ENCODE measurements around the gene CELSR1.
"Not testable (repeated sequence)": the region's sequence is repeated elsewhere in the genome, so short reads cannot be mapped to it uniquely, and the experiment has no call there.

CELSR1 gene

DNA sequence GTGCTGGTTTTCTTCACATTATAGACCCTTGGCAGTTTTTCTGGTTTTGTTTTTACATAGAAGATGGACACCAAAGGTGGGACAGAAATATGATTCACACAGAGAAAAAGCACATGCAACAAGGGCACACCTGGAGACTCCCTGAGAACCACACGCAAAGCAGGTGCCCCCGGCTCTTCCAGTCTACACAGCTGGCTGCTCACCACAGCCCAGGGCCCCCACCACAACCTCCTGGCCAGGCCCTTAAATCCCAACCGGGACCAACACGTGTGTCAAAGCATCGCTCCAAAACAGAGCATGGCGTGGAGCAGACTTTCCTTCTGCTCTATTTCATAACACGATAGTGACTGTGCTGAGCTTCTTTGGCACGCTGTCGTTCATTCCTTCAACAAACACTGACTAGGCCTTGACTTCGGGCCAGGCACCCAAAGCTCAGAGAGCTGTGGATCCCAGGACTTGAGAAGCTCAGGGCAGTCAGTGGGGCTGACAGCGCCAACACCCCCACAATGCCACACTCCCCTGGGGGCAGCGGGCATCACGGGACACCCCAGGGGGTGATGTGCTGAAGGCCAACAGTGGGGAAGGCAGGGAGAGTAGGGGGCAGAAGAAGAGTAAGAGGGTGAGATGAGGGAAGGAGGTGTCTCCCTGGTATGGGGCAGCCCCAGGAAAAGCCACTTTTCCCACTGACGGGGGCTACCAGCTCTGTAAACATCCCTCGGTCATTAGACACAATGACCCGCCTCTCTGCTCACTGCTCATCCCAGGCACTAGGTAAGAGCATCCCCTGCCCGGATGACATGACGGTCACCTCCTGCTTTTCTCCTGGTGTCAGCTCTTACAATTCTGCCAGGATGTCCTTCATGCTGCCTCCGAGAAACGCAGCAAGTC lies 26.0 kb downstream of the CELSR1 start:
- no peak for DNase-seq

DNA sequence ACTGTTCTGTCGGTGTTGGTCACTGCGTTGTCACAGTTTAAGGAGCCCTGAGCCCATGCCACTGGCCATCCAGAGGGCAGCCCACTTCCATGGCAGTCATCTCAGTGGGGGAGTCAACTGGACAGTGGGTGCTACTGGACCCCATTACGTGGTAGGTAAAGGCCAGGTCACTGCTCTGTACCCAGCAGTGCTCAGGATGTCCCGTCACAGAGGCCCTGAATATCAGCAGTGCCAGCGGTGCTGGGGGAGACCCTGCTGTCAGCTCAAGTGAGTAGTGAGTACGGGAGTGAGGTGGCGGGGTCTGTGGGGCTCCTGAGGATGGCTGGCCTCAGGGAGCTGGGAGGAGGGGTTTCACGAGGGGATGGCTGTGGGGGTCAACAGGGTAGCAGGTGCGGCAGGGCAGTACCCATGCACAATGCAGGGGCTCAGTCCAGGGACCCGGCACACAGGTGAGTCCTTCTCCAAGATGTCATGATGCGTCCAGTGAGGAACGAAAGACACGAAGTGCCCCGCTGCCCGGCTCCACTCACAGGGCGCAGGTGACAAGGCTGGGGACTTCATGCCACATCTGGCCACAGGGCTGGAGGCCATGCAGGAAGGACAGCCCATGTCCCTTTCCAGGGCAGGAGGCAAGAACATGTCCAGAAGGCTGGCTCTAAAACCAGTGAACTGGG lies 27.9 kb downstream of the CELSR1 start:
- no peak for DNase-seq

DNA sequence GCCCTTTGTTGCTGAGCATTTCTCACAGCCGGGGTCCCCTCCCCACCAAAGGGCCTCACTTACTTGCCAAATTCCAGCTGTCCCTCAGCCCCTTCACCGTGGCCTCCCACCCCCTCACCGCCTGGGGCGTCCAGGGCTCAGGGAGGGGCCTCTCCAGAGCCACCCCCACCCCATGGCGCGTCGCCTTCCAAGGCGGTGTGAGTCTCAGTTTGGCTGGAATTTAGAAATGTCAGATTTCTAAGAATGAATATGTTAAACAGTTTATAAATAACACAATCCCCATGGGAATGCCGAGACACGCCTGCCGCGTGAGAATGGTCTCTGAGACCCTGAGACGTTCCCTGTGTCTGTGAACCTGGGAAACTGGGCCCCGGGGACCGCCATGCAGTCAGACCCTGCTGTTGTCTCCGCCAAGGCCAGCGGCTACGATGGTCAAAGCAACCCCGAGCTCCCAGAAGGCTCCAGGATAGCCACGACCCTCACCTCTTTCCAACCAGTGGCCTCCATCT lies 28.9 kb downstream of the CELSR1 start:
- no peak for DNase-seq

DNA sequence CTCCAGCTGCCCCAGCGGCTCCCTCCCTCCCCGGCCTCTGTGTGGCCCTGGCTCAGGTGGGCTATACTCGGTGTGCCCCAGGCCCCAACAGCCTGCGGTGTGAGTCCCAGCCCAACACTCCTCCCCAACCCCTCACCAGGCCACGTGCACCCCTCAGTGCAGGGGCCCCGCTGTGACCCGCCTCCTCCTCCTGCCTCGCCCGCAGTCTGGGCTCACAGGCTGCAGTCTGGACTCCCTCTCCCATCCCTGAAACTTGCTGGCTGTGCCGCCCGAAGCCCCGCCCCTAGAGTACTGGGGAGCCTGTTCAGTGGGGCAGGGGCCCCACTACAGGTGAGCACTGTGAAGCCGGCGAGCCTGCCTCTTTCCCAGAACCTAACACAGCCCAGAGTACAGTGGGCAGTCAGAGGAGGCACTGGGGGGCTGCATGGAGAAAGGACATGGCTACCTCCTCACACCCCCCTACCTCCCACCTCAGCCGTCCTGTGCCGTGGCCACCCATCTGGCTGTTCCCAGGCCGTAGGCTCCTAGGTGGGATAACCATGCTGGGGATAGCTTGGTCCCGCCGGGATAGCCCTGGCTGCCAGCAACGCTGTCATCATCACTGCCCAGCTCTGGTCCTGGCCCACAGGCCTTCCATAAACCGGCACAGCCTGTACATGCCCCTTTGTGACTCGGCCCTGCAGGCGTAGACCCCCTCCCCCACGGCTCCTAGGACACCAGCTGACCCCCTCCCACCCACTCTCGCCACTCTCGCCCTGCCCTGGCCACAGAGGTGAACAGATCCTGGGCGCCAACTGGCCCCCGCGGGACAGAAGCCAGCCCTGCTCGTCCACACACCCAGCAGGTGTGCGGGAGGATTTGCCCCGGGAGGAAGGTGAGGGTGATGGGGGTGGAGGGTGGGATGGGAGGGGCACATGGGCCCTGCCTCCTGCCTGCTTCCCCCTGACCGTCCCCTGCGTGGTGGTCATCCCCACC lies 29.7 kb downstream of the CELSR1 start:
- no peak for DNase-seq

DNA sequence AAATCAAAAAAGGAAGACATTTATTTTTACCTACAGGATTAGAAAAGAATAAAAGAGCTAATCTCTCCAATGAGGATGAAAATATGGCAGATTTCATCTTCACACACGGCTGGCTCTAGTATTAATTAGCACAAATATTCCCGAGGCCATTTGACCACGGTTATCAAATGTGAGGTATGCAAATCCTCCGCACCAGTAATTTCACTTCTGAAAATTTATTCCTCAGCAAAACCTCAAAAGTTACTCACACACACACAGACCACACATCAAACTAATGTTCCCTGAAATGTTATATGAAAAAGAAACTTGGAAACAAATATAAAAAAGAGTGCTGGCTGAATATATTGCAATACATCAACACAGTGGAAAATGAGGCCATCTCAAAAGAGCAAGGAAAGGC lies 32.8 kb downstream of the CELSR1 start:
- DNase-seq, result peak; percentile 20

DNA sequence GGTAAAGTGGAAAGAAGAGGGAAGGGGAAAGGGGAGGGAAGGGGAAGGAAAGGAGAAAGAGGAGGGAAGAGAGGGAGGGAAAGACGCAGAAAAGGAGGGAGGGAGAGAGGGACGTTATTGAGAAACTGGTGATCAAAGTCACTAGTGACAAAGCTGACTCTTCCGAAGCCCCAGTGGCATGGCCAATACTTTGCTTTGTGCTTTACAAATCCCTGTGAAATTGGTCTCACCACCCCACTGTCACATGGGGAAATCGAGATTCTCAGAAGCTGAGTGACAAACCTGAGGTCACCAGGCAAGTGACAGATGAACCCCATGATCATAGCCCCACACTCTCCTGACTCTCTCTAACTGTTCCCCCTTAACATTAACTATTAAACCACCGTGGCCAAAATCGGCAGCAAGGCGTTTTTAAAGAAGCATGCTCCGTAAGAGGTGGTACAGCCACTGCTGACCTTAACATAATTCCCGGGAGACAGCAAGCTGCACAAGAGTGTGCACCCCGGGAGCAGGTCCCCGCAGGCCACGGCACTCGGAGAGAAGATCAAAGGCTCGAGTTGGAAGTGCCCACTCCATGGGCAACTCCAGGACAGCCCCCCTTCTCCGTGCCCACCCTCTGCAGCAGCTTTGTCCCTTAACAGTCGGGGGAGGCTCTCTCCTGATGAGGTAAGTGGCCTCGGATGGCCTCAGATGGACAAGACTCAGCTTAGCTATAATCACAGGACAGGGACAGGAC lies 34.8 kb downstream of the CELSR1 start:
- DNase-seq, result peak; percentile 38

DNA sequence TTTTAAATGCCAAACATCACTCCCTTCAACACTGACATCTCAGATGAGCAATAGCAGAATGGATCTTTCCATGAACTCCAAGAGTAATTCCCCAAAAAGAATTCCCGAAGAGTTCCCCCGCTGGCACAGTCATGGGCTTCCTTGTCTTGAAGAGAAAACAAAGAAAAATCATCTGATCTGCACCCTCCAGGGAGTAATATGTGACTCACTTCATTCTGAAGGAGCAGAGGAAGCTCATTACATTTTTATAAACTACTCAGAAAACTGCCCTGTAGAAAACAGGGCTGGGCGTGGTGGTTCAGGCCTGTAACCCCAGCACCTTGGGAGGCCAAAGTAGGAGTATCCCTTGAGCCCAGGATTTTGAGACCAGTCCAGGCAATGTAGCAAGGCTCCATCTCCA lies 35.7 kb downstream of the CELSR1 start:
- DNase-seq, result peak; percentile 59

DNA sequence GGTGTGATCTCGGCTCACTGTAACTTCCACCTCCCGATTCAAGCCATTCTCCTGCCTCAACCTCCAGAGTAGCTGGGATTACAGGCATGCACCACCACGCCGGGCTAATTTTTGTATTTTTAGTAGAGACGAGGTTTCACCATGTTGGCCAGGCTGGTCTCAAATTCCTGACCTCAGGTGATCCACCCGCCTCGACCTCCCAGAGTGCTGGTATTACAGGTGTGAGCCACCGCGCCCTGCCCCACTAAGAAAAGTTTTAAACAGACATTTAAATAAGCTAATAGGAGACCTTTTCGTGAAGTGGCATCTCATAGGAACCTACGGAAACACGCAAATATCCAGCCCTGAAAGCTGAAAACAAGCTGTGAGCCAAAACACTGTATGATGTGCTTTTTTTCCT lies 36.2 kb downstream of the CELSR1 start:
- not testable (repeated sequence) for DNase-seq

DNA sequence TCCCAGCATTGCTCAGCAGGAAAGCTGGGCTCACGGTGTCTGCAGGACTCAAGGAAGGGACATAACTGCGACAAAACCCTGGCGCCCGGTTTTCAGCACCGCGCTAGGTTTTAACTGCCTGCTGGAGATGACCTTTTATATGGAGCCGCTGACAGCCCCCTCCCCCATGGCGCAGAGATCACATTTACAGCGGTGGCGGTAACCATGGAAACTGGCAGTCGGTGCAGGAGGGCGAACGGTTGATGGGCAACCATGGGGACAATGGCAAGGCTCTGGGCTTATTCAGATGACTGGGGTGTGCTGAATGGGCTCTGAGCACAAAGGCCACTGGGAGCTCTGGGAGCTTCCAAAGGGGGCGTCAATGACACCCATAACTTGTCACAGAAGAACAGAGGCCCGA lies 37.2 kb downstream of the CELSR1 start:
- DNase-seq, result no peak

DNA sequence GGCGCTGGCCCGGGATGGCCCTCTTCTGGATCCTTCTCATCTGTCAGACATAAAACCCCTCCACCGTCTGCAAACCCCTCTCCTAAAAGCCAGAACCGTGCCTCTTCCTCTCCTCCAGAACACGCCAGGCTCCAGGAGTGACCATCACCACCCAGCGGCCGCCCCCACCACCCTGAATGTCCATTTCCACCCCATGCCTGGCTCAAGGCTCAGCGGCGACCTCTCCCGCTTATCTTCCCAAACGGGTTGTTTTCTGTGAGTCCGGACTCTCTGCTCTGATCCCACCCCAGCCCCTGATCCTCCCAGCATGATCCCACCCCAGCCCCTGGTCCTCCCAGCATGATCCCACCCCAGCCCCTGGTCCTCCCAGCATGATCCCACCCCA lies 37.6 kb downstream of the CELSR1 start:
- no peak for DNase-seq

DNA sequence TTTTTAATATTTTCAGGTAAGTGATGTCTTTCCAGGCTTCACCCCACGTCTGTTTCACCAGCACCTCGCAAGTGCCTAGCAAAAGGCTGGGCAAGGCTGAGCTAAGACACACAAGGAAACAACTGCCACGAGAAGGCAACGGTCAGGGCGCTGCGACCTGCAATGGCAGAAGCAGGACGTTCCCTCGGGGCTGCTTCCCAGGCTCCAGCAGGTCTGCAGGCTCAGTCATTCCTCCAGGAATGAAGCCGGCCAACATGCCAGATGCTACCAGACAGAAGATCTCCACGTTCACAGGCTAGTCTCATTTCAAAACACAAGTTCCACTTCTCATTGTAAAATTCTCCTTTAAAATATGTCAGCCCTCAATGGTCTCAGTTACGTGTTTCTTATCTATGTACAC lies 45.5 kb downstream of the CELSR1 start:
- DNase-seq, result no peak

DNA sequence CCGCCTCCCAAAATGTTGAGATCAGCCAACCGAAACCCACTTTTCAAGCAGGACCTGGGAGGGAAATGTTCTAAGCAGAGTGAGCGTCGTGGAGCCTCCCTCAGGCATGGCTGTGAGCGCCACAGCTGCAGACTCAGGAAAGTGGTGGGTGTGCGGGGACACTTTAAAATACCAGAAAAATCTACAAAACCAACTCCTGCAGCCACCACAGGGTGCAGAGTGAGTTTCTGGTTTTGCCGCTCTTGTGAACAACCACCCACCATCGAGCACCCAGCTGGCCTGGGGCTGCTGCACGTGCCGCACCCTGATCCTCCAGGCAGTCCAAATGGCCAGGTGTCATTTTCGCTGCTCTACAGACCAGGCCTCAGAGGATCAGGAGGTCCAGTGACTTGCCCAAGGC lies 46.9 kb downstream of the CELSR1 start:
- DNase-seq, result no peak

DNA sequence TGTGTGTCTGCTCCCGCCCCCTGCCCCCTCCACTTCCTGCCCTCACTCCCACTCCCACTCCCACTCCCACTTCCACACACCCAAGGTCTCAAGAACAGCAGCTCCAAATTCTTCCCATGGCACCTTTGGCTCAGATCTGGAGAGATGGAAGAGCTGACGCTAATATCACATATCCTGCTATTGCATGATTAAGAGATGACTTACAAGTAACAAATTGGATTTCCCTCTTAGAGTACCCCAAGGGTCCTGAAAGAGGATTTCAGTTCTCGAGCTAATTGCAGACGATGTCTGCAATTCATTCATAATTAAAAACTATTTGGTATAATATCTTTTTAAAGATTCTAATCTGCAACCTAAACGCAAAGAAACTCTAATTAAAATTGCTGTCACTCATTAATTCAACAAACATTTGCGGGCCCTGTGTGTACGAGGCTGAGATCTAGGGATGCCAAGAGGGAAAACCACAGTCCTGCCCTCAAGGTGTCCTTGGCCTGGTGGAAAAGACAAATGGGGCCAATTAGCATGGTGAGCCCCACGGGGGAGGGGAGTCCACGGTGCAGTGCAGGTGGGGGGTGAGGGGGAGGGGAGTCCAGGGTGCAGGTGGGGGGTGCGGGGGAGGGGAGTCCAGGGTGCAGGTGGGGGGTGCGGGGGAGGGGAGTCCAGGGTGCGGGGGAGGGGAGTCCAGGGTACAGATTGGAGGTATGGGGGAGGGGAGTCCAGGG lies 50.3 kb downstream of the CELSR1 start:
- no peak for DNase-seq

DNA sequence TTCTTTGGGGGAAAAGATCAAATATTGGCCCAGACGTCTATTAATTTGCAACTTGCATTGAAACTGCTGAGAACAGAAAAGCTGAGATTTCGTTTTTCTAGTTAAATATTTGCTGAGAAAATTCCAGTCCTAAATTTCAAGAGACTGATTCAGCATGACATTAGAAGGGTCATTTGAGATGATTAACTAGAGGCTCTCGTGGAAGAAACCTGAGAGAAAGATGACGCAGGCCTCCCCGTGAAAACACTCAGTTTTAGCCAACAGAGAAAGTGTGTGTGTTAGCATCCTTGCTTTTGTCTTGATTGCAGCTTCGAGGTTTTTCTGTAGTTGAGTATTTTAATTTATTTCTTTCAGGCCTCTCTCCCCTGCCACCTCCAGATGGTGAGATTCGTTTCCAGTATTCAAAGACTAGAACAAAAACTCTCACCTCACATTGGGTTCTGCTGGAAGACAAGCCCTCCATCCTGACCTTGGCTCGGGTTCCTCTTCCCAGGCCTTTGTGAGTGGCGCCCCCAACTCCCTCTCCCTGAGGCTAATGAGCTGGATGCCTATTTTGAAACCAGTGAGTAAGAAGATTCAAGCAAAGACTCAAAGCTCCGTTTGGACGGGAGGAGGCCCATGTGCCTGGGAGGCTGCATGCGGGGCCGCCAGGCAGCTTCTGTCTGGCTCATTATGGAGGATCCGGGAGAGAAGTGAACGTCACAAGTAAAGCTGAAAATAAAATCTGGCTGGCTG lies 52.4 kb downstream of the CELSR1 start:
- no peak for DNase-seq

DNA sequence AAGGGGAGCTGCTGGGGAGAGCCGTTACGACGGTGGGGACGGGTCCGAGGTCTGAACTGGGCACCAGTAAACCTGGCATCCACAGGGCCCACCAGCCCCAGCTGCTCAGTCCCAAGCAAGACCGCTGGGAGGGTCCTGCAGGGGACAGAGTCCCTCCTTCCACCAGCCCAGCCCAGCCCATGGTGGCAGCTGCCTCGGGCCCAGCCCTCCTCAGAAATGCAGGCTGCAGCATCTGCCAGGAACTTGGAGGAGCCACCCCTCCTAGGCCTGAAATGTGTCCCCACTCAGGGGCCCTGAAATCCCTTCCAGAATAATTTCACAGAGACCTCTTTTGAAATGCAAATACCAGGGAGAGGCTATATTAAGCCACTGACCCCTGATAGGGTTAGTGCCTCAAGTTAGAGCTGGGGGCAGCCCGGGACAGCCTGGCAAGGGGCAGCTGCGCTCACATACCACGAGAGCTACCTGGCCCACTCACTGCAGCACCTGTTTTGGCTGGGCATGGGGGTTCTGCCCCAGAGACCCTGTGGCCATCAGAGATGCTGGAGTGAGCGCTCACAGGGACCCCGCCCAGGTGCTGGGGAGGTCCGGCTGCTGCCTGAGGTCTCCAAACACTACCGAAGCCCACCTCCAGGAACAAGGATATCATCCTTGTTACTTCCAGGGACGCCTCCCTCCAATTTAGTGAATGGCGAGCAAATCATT lies 53.1 kb downstream of the CELSR1 start:
- DNase-seq, result no peak

DNA sequence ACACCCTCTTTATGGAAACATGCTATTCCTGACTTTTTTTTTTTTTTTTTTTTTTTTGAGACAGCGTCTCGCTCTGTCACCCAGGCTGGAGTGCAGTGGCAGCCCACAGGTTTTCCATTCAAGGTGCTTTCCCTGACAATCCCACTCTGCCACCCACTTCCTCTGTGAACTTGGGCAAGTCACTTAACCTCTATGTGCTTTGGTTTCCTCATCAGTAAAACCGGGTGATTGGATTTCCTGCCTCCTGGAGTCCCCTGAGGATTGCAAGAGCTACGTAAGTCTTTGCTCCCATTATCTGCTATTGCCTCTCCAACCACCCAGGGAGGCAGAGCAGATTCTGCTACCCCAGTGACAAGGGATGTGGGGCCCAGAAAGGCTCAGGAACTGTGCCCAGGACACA lies 54.1 kb downstream of the CELSR1 start:
- DNase-seq, result peak; percentile 46

DNA sequence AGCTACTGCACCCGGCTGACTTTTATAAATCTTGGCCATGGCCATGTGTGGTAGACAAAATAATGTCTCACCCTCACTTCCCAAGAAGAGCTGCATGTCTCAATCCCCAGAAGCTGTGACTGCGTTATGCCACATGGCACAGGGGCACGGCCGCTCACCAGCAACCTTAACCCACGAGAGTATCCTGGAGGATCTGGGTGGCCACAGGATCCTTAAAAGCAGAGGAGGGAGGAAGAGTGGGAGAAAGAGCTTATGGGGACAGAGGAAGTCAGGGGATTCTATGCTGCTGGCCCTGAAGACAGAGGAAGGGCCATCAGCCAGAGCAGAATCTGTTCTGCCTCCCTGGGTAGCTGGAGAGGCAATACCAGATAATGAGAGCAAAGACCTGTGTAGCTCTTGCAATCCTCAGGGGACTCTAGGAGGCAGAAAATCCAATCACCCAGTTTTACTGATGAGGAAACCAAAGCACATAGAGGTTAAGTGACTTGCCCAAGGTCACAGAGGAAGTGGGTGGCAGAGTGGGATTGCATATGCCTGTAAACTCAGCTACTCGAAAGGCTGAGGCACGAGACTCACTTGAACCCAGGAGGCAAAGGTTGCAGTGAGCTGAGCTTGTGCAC lies 55.3 kb downstream of the CELSR1 start:
- peak; percentile 36 for DNase-seq

DNA sequence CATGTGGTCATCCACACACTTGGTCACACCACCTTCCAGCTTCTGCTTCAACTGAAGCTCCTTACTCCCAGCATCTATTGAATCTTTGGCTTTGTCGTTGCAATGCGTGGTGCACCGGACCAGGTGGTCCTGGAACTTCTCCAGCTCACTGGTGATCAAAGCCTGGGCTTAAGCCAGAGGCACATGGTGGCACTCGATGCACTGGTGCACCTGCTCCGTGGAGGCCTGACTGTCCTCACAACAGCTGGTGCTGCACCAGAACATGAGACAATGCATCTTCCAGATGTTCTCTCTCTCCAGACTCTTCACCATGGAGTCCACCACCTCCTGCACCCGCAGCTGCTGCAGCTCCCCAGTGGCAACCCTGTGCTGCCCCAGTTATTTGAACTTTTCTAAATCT lies 56.0 kb downstream of the CELSR1 start:
- no peak for DNase-seq

DNA sequence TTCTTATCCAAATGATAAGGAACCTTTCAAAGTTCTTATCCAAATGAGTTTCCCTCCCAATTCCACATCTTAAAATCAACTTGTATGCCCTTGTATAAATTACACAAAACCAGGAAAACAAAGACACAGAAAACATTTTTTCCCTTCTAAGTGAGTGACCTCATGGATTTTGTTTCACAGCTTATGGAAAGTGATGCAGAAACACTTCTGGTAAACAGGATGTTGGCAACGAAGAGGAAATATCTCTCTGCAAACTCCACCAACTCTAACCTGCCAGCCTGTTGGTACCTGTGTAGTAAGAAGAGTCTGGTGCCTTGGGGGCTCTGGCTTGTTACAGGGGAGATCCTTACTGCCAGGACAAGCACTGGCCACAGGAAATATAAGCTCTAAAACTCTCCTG lies 57.0 kb downstream of the CELSR1 start:
- DNase-seq, result no peak

DNA sequence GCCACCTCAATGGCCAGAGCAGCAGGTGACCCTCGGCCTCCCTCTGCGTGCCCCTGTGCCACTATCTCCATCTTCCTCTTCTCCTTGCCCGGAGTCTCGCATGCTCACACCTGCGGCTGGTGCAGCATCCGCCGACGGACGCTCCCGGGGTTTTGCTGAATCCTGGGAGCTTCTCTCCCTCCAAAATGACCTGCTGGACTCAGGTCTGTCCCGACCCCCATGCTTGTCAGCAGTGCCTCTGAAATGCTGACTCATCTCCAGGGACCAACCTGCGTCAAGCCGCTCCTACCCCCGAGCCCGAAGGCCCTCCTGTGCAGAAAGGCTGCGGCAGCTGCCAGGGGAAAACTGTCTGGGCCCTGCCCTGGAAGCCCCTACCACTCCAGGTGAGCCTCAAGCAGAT lies 58.4 kb downstream of the CELSR1 start:
- no peak for DNase-seq
